HTR-8/SVneo (cell line): ENCODE data around the gene RIMS1.

Source experiments
- DNase-seq: peaks from one replicate; pipeline ENCODE4 v3.0.0; 2011; ENCODE audit warnings: low spot score, mixed read lengths; ENCODE audit not compliant: insufficient read length
- FAIRE-seq: peaks from 2 replicates; lab custom pipeline; 2011; peaks lifted over from hg19 to GRCh38; lab: Jason Lieb, UNC

The RIMS1 gene

GRCh38 chr6:72386324-72386723 lies 500.0 kb downstream of the RIMS1 start:
- FAIRE-seq, result no peak
- DNase-seq, result no peak

GRCh38 chr6:72389698-72390097 lies 503.3 kb downstream of the RIMS1 start:
- DNase-seq (no peak), FAIRE-seq (no peak)

GRCh38 chr6:72390548-72390947 lies 504.2 kb downstream of the RIMS1 start:
- DNase-seq (no peak), FAIRE-seq (no peak)

GRCh38 chr6:72401865-72402264 lies 515.5 kb downstream of the RIMS1 start:
- no peak for DNase-seq
- FAIRE-seq, result no peak

- no peak for DNase-seq
- no peak for FAIRE-seq
These were observed 517.1 kb downstream of the RIMS1 start for GRCh38 chr6:72403413-72403812.

GRCh38 chr6:72406517-72406916 lies 520.2 kb downstream of the RIMS1 start:
- FAIRE-seq, result peak; percentile 20
- no peak for DNase-seq

GRCh38 chr6:72410769-72411168 lies 524.4 kb downstream of the RIMS1 start:
- no peak for FAIRE-seq
- DNase-seq, result no peak

GRCh38 chr6:72411872-72412708 lies 525.7 kb downstream of the RIMS1 start:
- FAIRE-seq, result peak; percentile 46

GRCh38 chr6:72412709-72413044 lies 526.3 kb downstream of the RIMS1 start:
- DNase-seq (no peak), FAIRE-seq (no peak)

More at GRCh38 chr6:72411872-72412708, 525.7 kb downstream of the RIMS1 start:
- DNase-seq, result peak; percentile 66

- no peak for DNase-seq
- FAIRE-seq, result no peak
These were observed 527.5 kb downstream of the RIMS1 start for GRCh38 chr6:72413884-72414283.

- no peak for FAIRE-seq
These were observed 528.3 kb downstream of the RIMS1 start for GRCh38 chr6:72414657-72415056.

GRCh38 chr6:72416744-72417465 lies 530.6 kb downstream of the RIMS1 start:
- DNase-seq, result no peak
- FAIRE-seq, result no peak

More at GRCh38 chr6:72414657-72415056, 528.3 kb downstream of the RIMS1 start:
- no peak for DNase-seq

GRCh38 chr6:72417759-72418158 lies 531.4 kb downstream of the RIMS1 start:
- FAIRE-seq (no peak), DNase-seq (no peak)

GRCh38 chr6:72418495-72418894 lies 532.1 kb downstream of the RIMS1 start:
- FAIRE-seq (peak; percentile 60), DNase-seq (peak; percentile 10)

GRCh38 chr6:72419966-72420365 lies 533.6 kb downstream of the RIMS1 start:
- FAIRE-seq (no peak), DNase-seq (no peak)

- DNase-seq, result no peak
- FAIRE-seq, result no peak
These were observed 534.1 kb downstream of the RIMS1 start for GRCh38 chr6:72420409-72420808.

GRCh38 chr6:72421387-72421786 lies 535.0 kb downstream of the RIMS1 start:
- no peak for DNase-seq
- FAIRE-seq, result no peak

GRCh38 chr6:72422171-72422570 lies 535.8 kb downstream of the RIMS1 start:
- no peak for DNase-seq
- FAIRE-seq, result no peak

- FAIRE-seq (no peak), DNase-seq (no peak)
These were observed 538.1 kb downstream of the RIMS1 start for GRCh38 chr6:72424476-72424875.

GRCh38 chr6:72425003-72425681 lies 538.8 kb downstream of the RIMS1 start:
- DNase-seq, result peak; percentile 18
- FAIRE-seq, result peak; percentile 85

- DNase-seq (no peak), FAIRE-seq (no peak)
These were observed 554.3 kb downstream of the RIMS1 start for GRCh38 chr6:72440611-72441010.
